VCaP (cell line): ENCODE results near the gene EDARADD.

Source experiments
- H3K27ac ChIP-seq: fragments of 450-650 bp; 2 replicates; pipeline ENCODE4 v1.5.1; 2017
- TF ChIP-seq, protein P1 (sequence below): fragments of 450-650 bp; conservative IDR thresholded peaks from 2 replicates; pipeline ENCODE4 v1.5.1; 2017; ENCODE audit warnings: mild to moderate bottlenecking, moderate library complexity

Gene EDARADD

DNA sequence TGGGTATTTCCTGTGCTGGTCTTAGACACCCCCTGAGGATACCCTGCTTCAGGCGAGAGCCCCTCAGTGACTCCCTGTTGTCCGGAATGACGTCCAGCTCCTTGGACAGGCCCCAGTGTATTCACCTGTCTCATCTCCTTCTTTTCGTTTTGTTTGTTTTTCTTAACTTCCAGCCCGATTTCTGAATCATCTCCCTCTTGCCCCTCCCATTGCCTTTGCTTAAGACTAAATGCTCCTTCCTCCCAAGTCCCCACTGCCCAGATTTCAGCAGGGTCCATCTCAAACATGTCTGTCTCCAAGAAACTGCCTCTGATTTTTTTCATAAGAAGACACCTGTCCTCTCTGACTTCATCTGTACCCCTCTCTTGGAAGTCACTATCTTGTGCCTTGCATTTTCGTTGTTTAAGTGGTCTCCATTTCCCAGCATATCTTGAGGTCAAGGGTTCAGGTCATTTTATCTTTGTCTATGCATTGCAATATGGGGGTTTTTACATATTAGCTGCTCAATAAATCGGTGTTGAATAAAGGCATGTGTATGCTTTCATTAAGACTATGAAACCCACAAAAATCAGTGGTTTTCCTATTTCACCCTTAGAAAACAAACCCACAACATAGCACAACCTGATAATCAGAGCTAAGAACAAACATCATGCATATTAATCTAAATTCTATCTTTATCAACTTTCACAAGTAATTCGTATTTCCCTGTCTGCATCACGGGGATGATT is 71.3 kb downstream of the EDARADD start:
- H3K27ac ChIP-seq, result no peak overlapping the region

GRCh38 chr1:236465959-236466303 is 71.8 kb downstream of the EDARADD start:
- H3K27ac ChIP-seq, result no peak overlapping the region

More for the DNA sequence above, 71.3 kb downstream of the EDARADD start:
- TF ChIP-seq, protein P1, sequence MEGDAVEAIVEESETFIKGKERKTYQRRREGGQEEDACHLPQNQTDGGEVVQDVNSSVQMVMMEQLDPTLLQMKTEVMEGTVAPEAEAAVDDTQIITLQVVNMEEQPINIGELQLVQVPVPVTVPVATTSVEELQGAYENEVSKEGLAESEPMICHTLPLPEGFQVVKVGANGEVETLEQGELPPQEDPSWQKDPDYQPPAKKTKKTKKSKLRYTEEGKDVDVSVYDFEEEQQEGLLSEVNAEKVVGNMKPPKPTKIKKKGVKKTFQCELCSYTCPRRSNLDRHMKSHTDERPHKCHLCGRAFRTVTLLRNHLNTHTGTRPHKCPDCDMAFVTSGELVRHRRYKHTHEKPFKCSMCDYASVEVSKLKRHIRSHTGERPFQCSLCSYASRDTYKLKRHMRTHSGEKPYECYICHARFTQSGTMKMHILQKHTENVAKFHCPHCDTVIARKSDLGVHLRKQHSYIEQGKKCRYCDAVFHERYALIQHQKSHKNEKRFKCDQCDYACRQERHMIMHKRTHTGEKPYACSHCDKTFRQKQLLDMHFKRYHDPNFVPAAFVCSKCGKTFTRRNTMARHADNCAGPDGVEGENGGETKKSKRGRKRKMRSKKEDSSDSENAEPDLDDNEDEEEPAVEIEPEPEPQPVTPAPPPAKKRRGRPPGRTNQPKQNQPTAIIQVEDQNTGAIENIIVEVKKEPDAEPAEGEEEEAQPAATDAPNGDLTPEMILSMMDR, result no peak

DNA sequence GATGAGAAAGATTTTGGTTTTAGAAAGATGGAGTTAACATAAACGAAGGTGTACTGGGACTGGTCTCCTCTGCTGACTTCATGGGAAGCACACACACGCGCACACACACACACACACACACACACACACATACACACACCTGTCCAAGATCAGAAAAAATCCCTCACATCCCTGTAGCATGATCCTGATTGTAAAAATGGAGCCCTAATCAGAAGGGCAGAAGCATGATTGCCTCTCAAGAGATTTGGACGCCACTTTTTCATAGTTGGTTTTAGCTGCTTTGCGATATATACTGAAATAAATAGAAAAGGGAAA is 73.2 kb downstream of the EDARADD start:
- no peak overlapping the region for H3K27ac ChIP-seq
- TF ChIP-seq, protein P1, result no peak

More at GRCh38 chr1:236465959-236466303, 71.8 kb downstream of the EDARADD start:
- TF ChIP-seq, protein P1, result no peak

- TF ChIP-seq, protein P1, result no peak
These were observed 74.5 kb downstream of the EDARADD start for GRCh38 chr1:236468625-236469024.

GRCh38 chr1:236469466-236469865 is 75.4 kb downstream of the EDARADD start:
- TF ChIP-seq, protein P1, result no peak
- H3K27ac ChIP-seq, result no peak overlapping the region

More at GRCh38 chr1:236468625-236469024, 74.5 kb downstream of the EDARADD start:
- no peak overlapping the region for H3K27ac ChIP-seq

DNA sequence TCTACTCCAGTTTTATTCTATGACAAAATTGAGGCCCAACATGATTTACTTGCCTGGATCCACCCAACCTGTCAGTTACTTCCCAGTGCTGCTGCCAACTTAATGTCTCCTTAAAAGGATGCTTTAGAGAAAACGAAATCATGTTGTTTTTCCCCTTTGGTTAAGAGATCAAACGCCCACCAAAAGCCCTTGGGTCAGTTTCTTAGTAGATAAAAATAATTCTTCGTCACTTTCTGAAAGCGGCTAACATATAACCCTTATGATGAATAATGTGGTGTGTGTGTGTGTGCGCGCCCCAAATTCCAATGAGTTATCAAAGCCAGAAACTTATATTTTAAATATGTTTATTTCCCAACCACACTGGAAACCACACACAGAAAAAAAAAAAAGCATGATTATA is 77.0 kb downstream of the EDARADD start:
- H3K27ac ChIP-seq, result no peak overlapping the region
- TF ChIP-seq, protein P1, result no peak

DNA sequence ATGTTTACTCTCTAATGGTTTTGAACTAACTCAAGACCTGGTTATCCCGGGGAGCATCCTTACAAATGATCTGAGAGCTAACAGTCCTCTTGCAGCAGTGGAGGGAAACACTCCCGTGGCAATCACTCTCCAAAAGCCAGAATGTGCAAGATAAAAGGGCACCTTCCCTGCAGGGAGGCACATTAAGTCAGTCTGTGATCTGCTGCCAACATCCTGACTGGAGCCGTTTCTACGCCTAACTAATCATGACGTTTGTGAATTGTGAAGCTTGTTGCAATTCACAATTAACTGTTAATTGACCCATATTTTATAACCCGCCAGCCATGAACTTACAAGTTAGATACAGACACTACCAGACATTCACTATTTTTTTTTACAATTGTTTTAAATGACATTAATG is 77.6 kb downstream of the EDARADD start:
- TF ChIP-seq, protein P1, result no peak
- H3K27ac ChIP-seq, result no peak overlapping the region
